H1 (cell line): ENCODE results near the gene DENND2D. TPM values are rescaled to one million over a fixed set of nuclear protein-coding genes. Genes with fewer than 3 reads are reported as not detected.

Experiments
- CHD7 ChIP-seq: fragments of 300-600 bp; sonication (generic); IDR thresholded peaks from 2 replicates; pipeline ENCODE4 v1.7.1; 2012; ENCODE audit warnings: low read length, moderate library complexity, mild to moderate bottlenecking, inconsistent platforms; ENCODE audit not compliant: insufficient replicate concordance
- KDM5A ChIP-seq: fragments of 200-600 bp; IDR thresholded peaks from 2 replicates; pipeline ENCODE4 v1.7.1; 2012; ENCODE audit warnings: mild to moderate bottlenecking, low read length, inconsistent platforms, mixed read lengths
- SAP30 ChIP-seq: fragments of 300-600 bp; sonication (generic); IDR thresholded peaks from 2 replicates; pipeline ENCODE4 v1.7.1; 2012; ENCODE audit warnings: low read length, moderate library complexity, mild to moderate bottlenecking, inconsistent platforms; ENCODE audit not compliant: insufficient read depth, insufficient replicate concordance
- polyA plus RNA-seq, 7 experiments: library from polyadenylated mRNA; depleted of rRNA in 3 of 7; stranded (reverse) in 5 of 7; unstranded in 2 of 7; fragments of >200 nt in 5 of 7; fragments of 200-250 nt in 2 of 7; gene quantifications; 1 replicate in 5 of 7; 2 replicates in 1 of 7; 4 replicates in 1 of 7; pipeline versions ENCODE4 v1.2.1 to v1.2.3, GENCODE V29; 2011 to 2013; ENCODE audit warnings: missing spikeins in 2 of 7, mixed read lengths in 2 of 7
- total RNA-seq: library from RNA; stranded (reverse); fragmentation: NEBNext Ultra II Directional; extraction: Animal tissue kit (Norgen Biotek cat#: 25700); gene quantifications from 2 replicates; pipeline ENCODE4 v1.2.1, GENCODE V29; 2021

DENND2D gene
- total and polyA plus RNA-seq, 2 of the 8 experiments (the other 6 are each of a cell fraction or from before 2014, with no cell fraction given): 0.58 to 1.6 TPM

GRCh38 chr1:111179968-111180533 is 20.4 kb downstream of the DENND2D start (continued):
- TF ChIP-seq CHD7 (no peak), KDM5A (no peak), SAP30 (no peak)
